ENCODE results near the gene HBG2.
"Not testable (repeated sequence)": the region's sequence is repeated elsewhere in the genome, so short reads cannot be mapped to it uniquely, and the experiment has no call there.

Gene HBG2

GRCh38 chr11:5254646-5255413 lies at the start of gene HBG2:
HBG2 (minus strand) TSS chr11:5254781; CDS start chr11:5254728, 53 bp downstream.
- DNase-seq: not testable (repeated sequence)

- DNase-seq: no peak
Observed at GRCh38 chr11:5304046-5304445, 49.5 kb upstream of the HBG2 start.

GRCh38 chr11:5303626-5304025 lies 49.0 kb upstream of the HBG2 start:
- no peak for DNase-seq

GRCh38 chr11:5301846-5302245 lies 47.3 kb upstream of the HBG2 start, which contains the start of gene OR51B4:
OR51B4 (minus strand) TSS chr11:5301946; CDS start chr11:5301946, 0 bp downstream.
- DNase-seq: no peak

GRCh38 chr11:5300251-5300650 lies 45.7 kb upstream of the HBG2 start:
- DNase-seq: no peak

- no peak for DNase-seq
Observed at GRCh38 chr11:5298451-5298850, 43.9 kb upstream of the HBG2 start.

- no peak for DNase-seq
Observed at GRCh38 chr11:5297721-5298323, 43.2 kb upstream of the HBG2 start.

- DNase-seq: not testable (repeated sequence)
Observed at GRCh38 chr11:5294342-5294995, 39.9 kb upstream of the HBG2 start.

- no peak for DNase-seq
Observed at GRCh38 chr11:5293028-5293427, 38.4 kb upstream of the HBG2 start.

- DNase-seq: no peak
Observed at GRCh38 chr11:5291207-5291838, 36.7 kb upstream of the HBG2 start.

GRCh38 chr11:5290106-5290505 lies 35.5 kb upstream of the HBG2 start:
- no peak for DNase-seq

- no peak for DNase-seq
Observed at GRCh38 chr11:5289696-5290095, 35.1 kb upstream of the HBG2 start.

GRCh38 chr11:5288906-5289550 lies 34.4 kb upstream of the HBG2 start:
- no peak for DNase-seq

- no peak for DNase-seq
Observed at GRCh38 chr11:5288108-5288905, 33.7 kb upstream of the HBG2 start.

GRCh38 chr11:5286901-5287300 lies 32.3 kb upstream of the HBG2 start:
- DNase-seq: no peak

GRCh38 chr11:5286351-5286750 lies 31.8 kb upstream of the HBG2 start:
- DNase-seq: no peak

- DNase-seq: no peak
Observed at GRCh38 chr11:5285703-5286340, 31.2 kb upstream of the HBG2 start.

GRCh38 chr11:5284637-5285036 lies 30.1 kb upstream of the HBG2 start:
- no peak for DNase-seq

- DNase-seq: no peak
Observed at GRCh38 chr11:5283882-5284281, 29.3 kb upstream of the HBG2 start.

GRCh38 chr11:5283086-5283485 lies 28.5 kb upstream of the HBG2 start:
- DNase-seq: no peak

- DNase-seq: no peak
Observed at GRCh38 chr11:5282628-5283027, 28.0 kb upstream of the HBG2 start.

GRCh38 chr11:5281596-5281995 lies 27.0 kb upstream of the HBG2 start:
- DNase-seq: no peak
